ENCODE results near the gene ALPK3.
"Not testable (repeated sequence)": the region's sequence is repeated elsewhere in the genome, so short reads cannot be mapped to it uniquely, and the experiment has no call there.

ALPK3 gene

DNA sequence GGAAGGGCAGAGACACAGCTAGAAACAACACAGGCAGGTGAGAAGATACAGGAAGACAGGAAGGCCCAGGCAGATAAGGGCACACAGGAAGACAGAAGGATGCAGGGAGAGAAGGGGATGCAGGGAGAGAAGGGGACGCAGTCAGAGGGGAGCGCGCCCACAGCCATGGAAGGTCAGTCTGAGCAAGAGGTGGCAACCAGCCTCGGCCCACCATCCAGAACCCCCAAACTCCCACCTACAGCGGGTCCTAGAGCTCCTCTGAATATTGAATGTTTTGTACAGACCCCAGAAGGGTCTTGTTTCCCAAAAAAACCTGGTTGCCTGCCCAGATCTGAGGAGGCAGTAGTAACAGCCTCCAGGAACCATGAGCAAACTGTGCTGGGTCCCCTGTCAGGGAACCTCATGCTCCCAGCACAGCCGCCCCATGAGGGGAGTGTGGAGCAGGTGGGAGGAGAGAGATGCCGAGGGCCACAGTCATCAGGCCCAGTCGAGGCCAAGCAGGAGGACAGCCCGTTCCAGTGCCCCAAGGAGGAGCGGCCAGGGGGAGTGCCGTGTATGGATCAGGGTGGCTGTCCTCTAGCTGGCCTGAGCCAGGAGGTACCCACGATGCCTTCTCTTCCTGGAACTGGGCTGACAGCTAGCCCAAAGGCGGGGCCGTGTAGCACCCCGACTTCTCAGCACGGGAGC is 39.7 kb downstream of the ALPK3 start:
- no peak for DNase-seq

DNA sequence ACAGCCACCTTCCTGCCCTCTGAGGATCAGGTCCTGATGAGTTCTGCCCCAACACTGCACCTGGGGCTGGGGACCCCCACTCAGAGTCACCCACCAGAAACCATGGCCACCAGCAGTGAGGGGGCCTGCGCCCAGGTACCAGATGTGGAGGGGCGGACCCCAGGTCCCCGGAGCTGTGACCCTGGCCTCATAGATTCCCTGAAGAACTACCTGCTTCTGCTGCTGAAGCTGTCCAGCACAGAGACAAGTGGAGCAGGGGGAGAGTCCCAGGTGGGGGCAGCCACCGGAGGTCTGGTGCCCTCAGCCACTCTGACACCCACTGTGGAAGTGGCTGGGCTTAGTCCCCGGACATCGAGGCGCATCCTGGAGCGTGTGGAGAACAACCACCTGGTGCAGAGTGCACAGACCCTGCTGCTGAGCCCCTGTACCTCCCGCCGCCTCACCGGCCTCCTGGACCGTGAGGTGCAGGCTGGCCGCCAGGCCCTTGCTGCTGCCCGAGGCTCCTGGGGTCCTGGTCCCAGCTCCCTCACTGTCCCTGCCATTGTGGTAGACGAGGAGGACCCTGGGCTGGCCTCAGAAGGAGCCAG is 40.4 kb downstream of the ALPK3 start:
- DNase-seq: no peak

- no peak for DNase-seq
Observed at GRCh38 chr15:84858231-84858630, 41.1 kb downstream of the ALPK3 start.

DNA sequence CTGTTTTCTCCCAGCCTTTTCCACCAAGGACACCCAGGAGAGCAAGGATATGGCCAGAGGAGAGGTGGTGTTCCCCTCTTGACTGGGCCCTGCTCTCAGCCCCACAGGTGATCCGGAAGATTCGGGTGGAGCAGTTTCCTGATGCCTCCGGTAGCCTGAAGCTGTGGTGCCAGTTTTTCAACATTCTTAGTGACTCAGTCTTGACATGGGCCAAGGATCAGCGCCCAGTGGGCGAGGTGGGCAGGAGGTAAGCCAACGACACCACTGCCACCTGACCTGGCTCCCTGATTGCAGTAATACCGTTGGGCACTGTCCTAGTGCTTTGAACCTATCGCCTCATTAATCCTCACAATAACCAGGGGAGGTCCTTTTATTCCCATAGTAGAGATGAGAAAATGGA is 42.0 kb downstream of the ALPK3 start:
- DNase-seq: no peak

GRCh38 chr15:84859651-84860050 is 42.5 kb downstream of the ALPK3 start:
- no peak for DNase-seq

- no peak for DNase-seq
Observed at GRCh38 chr15:84861781-84862180, 44.6 kb downstream of the ALPK3 start.

DNA sequence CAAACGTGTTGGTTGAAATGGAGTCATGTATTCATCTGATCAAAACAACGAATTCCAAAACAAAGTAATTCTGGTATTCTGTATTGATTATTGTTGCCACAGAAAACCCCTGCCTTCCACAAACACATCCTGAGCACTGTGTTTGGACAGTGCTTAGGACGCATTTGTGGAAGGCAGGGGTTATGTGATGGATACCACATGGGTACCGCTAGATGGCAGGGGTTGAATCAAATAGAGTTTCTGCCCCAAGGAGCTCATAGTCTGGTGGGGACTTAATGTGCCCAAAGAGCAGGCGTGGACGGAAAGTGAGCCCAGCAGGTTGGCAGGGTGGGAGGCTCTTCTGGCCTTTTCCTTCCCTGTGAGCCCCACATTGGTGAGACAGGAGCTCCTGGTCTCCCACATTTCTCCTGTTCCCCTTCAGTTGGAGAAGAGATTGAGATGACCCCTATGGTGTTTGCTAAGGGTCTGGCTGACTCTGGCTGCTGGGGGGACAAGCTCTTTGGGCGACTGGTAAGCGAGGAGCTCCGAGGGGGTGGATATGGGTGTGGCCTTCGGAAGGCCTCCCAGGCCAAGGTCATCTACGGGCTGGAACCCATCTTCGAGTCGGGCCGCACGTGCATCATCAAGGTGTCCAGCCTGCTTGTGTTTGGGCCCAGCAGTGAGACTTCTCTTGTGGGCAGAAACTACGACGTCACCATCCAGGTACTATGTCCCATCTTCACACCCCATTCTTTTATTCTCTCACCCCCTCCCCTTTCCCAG is 45.2 kb downstream of the ALPK3 start:
- DNase-seq: no peak

DNA sequence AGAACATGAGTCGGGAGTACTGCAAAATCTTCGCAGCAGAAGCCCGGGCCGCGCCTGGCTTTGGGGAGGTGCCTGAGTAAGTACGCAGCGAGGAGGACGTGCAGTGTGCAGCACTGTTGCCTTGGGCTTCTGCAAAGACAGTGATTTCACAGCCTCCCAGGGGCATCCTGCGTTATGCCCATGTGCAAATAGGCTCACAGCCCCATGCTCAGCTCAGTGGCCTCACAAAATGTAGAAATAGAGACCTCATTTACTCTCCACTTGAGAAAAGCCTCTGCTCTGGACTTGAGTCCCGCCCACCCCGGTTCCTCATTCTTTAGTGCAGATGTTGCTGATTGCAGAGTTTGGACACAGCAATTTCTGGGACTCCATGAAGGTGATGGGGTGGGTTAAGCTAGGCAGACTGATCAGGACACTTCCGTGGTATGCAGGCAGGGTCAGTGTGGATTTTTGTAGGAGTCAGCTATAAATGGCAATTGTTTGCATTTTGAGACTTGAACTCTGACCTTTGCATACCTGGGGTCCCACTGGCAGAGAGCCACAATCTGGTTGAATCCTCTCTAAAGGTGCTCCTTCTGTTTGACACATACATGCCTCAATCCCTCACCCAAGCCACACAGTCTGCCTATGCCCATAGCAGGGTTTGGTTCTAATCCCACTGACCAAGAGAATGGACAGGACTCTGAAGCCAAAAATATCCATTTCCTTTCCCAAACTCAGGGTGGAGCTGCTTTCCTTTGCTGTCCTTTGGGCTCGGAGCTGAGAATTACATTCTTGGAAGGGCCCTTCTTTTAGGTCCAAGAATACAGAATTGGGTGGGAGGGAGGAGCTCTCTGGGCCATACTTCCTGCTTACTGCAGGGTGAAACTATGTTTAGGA is 46.6 kb downstream of the ALPK3 start:
- no peak for DNase-seq

DNA sequence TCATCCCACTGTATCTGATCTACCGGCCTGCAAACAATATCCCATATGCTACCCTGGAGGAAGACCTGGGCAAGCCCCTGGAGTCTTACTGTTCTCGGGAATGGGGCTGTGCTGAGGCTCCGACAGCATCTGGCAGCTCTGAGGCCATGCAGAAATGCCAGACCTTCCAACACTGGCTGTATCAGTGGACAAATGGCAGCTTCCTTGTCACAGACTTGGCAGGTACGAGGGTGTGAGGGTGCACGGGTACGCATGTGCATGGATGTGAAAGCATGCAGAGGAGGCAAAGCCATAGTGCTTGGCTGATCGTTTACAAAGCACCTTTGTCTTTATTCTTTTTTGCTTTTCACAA is 47.3 kb downstream of the ALPK3 start:
- no peak for DNase-seq

DNA sequence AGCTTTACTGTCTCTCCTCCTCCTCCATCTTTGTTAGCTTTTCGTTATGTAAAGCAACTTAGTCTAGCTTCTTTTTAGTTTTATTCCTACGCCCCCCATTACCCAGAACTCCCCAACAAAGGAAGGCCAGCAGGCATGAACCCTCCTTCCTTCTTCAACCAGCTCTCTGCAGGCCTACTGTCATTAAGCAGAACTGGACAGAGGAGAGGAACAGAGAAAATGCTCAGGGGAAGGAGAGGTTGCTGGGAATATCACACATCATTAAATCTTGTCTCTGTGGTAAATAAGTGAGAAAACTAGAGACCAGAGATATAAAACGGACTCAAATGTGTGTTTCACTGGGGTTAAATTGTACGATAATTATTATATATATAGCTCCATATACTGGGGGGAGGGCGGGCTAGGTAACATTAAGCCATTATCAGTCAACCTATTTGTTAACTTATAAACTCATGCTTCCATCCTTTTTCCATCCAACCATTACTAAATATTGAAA is 48.0 kb downstream of the ALPK3 start:
- DNase-seq: no peak

DNA sequence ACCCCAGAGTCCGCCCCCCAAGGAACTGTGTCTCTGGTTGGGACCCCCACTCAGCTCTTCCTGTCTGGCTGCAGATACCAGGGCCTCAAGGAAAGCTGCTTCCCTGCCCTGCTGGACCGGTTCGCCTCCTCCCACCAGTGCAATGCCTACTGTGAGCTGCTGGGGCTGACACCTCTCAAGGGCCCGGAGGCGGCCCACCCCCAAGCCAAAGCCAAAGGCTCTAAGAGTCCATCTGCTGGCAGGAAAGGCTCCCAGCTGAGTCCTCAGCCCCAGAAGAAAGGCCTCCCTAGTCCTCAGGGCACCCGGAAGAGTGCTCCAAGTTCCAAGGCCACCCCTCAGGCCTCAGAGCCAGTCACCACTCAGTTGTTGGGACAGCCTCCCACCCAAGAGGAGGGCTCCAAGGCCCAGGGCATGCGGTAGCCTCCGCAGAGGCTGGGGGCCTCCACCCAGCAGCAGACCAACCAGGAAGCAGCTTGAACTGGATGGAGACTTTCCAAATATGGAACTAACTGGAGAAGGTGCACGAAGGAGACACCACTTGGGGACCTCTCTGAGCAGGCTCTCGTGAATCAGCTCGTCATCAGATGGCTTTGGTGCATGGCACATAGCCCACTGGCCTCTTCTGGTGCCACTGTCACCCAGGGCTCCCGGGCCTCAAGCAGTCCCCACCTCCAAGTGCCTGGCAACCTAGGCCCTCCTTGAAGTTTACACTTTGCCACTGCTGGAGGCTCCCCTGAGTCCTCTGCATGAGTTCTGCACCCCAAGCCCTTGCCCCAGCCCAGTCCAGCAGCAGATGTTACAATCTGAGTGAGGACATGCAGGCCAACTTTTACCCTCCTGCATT is 51.1 kb downstream of the ALPK3 start:
- DNase-seq: no peak

- no peak for DNase-seq
Observed at GRCh38 chr15:84869510-84869909, 52.4 kb downstream of the ALPK3 start.

GRCh38 chr15:84871428-84871985 is 54.4 kb downstream of the ALPK3 start:
- no peak for DNase-seq

DNA sequence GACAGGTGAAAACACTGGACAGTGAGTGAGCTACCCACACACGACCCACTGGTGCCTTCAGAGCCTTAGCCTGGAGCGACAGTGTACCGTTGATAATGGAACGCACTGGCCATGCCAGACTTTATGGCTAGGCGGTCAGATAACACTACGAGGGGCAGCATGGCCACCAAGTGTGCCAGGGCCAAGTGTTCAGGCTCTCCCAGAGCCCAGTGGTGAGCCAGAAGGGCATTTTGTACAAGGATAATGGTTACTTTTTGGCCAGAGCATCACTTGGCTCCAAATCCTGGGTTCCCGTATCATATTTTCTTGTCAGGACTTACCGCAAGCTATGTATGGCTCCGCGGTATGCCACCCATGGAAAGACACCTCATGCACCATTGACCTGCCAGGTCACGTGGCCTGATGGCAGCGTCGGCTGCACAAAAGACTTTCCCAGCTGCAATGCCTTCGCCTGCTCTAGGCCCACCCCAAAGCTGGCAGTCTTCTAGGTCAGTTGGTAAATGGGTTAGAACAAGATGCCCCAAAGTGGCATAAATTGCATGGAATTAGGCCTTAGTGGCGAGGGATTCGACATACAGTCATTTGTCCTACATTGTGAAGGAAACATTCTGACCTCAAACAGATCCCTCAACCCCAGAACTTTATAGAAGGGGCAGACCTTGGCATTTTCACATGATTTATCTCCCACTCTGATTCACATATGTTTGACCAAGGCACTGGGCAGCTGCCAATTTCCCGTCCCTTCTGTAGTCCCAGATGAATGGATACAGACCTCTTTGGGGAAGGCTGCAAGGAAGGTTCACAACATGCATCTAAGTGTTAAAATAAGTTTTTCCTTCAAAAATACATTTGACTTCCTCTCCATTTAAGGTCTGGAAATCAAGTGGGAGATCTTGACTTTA is 55.1 kb downstream of the ALPK3 start:
- DNase-seq: no peak

DNA sequence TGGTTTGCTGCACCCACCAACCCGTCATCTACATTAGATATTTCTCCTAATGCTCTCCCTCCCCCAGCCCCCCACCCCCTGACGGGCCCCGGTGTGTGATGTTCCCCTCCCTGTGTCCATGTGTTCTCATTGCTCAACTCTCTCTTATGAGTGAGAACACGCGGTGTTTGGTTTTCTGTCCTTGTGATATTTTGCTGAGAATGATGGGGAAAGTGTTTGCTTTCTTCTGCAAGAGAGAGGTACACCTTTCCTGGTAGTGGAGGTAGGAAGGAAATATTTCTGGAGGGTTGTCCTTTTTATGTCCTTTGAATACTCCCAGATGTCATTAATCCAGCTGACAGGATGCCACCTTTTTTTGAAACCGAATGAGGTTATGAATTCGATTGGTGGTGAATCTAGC is 56.8 kb downstream of the ALPK3 start:
- no peak for DNase-seq

- no peak for DNase-seq
Observed at GRCh38 chr15:84874981-84875699, 58.0 kb downstream of the ALPK3 start.

GRCh38 chr15:84876269-84876668 is 59.1 kb downstream of the ALPK3 start:
- no peak for DNase-seq

DNA sequence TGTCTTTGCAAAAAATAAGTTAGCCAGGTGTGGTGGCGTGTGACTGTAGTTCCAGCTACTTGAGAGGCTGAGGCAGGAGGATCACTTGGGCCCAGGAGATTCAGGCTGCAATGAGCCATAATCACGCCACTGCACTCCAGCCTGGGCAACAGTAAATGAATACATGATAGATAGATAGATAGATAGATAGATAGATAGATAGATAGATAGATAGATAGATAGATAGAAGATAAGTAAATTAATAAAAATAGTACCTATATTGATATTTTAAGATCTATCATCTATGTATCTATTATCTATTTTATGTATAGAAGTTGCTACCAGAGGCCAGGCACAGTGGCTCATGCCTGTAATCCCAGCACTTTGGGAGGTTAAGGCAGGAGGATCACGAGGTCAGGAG is 60.5 kb downstream of the ALPK3 start:
- not testable (repeated sequence) for DNase-seq

- DNase-seq: peak; percentile 1
Observed at GRCh38 chr15:84878504-84878903, 61.3 kb downstream of the ALPK3 start.

Measured in NCI-H748 treated with DMSO at 0.1 percent for 48 hours (cell line).